NCI-H510A treated with DMSO at 0.1 percent for 48 hours (cell line): Measurements from ENCODE around the gene PRPF38A.

ENCODE experiments used
- DNase-seq: peaks from one replicate; lab custom pipeline; 2025; lab: John Stamatoyannopoulos, UW

The PRPF38A gene

DNA sequence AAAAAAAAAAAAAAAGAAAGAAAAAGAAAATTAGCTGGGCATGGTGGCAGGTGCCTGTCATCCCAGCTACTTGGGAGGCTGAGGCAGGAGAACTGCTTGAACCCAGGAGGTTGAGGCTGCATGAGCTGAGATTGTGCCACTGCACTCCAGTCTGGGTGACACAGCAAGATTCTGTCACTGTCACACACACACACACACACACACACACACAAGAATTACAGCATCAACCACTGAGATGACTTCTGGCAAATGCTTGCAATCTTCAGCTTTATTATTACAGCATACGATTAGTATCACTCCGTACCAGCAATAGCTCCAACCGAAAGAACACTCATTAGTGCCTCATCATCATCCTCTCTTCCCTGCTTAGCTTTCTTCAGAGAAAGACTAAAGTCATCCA lies 4.8 kb upstream of the PRPF38A start:
- DNase-seq: no peak

DNA sequence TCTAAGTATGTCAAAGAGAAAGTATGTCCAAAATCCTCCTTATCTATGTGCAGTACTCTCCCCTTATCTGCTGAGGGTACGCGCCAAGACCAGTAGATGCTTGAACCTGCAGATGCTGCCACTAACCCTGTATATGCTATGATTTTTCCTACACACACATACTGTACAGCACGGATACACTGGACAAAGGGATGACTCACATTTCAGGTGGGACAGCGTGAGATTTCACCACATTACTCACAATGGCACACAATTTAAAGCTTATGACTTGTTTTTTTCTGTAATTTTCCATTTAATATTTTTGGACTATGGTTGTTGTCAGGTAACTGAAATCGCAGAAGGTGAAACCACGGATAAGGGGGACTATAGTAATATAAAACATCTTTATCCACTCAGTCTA lies 4.3 kb upstream of the PRPF38A start:
- no peak for DNase-seq

DNA sequence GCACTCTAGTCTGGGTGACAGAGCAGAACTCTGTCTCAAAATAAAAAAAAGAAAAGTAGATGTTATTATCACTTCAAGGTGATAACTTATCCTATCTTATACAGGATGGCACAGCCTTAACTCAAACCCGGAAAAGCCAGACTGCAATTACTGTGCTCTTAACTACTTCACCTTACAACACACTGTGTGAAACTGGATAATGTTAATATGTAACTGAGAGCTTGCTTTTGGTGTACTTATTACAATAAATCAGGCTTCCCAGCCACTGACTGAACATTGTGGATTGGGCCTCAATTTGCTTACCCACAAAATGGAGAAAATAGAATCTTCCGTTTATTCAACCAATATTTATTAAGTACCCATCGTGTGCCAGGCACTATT lies 1.6 kb upstream of the PRPF38A start:
- no peak for DNase-seq

GRCh38 chr1:52403566-52404115 lies 761 bp upstream of the PRPF38A start:
- DNase-seq: no peak

DNA sequence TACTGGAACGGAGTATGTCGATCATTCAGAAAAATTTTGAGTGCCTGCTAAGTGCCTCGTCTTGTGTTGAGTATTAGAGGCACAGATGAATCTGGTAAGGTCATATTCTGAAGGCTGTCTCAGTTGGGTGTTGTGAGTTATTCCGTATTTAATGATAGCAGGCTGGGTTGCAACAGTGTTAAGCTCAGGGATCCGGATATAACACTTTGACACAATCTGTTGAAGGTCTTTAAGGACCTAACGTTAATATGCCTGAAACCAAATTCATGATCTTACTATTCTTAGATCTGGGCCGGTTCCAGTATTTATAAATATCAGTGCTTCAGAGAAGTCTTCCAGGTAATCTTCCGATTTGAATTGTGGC lies 555 bp downstream of the PRPF38A start:
- DNase-seq: no peak

- DNase-seq: no peak
Measured at GRCh38 chr1:52413410-52413989, 9.1 kb downstream of the PRPF38A start.

DNA sequence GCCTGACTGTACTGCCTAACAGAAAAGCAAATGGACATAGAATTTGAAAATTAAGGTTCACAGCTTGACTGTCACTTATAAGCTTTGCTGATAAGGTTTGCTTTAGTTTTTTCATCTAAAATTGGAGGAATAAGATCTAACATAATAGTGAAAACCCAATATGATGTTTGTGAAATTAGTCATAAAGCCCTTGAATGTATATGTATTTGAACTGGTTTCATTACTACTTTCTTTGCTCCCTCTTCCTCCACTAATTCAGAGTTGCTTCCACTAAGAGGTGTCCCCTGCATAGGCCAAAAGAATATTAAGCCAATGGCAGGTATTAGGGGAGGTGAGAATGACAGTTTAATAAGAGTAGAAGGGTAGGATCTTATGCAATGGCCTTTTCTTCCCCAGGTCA lies 10.5 kb downstream of the PRPF38A start:
- DNase-seq: no peak

- no peak for DNase-seq
Measured at GRCh38 chr1:52416811-52417210, 12.4 kb downstream of the PRPF38A start.

DNA sequence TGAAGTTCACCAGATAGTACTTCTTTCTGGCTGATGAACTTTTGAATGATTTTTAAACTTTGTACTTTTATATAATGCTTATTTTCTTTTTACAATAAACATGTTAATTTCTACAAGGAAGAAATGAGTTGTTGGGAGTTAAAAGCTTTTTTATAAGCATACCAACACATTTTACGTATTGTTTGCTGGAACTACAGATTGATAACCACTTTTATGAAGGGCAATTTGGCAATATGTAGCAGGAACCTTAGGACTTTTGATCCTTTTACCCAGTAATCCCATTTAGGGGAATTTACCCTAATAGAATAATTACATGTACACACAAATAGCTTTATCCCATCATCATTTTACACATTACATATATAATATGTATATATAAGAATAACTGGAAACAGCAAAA lies 16.3 kb downstream of the PRPF38A start:
- no peak for DNase-seq

DNA sequence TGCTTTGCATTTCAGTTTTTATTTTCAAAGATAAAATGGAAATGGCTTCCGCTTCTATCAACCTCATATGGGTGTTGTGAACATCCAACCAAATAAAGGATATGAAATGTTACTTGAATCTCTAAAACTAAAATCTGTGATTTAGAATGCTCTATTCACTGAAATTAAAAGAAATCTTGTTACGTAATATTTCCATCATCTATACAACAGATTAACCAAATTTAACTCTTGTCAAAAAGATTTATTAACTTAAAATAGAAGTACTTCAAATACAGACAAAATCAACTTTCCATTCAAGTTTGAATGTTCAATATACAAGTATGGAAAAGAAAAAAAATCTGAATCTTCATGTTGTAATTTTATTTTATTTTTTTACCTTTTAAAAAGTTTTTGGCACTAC lies 18.7 kb downstream of the PRPF38A start:
- no peak for DNase-seq

GRCh38 chr1:52423771-52424170 lies 19.4 kb downstream of the PRPF38A start:
- DNase-seq: no peak

- no peak for DNase-seq
Measured at GRCh38 chr1:52424231-52424636, 19.8 kb downstream of the PRPF38A start.

GRCh38 chr1:52424813-52425212 lies 20.4 kb downstream of the PRPF38A start:
- DNase-seq: no peak

DNA sequence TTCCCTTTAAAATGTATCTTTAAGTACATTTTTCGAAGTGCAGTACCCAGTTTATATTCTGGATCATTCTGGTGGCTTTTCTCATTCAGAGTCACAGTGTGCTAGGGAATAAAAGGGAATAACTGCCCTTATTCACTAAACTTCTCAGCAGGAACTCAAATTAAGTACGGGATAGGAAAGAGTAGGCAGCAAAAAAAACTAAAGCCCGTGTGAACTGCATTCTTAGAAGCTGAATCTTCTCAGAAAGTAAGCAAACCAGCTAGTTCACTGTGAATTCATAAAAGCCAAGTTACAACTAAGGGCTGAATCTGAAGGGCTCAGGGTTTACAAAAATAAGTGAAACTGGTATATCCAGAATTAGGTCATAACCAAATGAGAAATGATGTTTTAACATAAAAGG lies 22.0 kb downstream of the PRPF38A start:
- no peak for DNase-seq

GRCh38 chr1:52427152-52427551 lies 22.8 kb downstream of the PRPF38A start:
- DNase-seq: no peak

GRCh38 chr1:52432807-52433206 lies 28.4 kb downstream of the PRPF38A start:
- no peak for DNase-seq

- no peak for DNase-seq
Measured at GRCh38 chr1:52435211-52435610, 30.8 kb downstream of the PRPF38A start.

- no peak for DNase-seq
Measured at GRCh38 chr1:52435650-52436049, 31.2 kb downstream of the PRPF38A start.

GRCh38 chr1:52436817-52437216 lies 32.4 kb downstream of the PRPF38A start:
- no peak for DNase-seq

DNA sequence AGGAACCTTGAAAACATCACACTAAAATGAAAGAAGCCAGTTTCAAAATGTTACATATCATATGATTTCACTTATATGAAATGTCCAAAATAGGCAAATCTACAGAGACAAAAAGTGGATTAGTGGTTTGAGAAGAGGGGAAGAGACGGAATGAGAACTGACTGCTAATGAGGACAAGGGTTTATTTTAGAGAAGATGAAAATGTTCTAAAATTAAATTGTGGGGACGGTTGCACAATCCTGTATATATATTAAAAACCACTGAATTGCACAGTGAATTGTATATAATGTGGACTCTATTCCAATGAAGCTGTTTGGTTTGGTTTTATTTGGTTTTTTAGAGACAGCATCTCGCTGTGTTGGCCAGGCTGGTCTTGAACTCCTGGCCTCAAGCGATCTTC lies 35.6 kb downstream of the PRPF38A start:
- no peak for DNase-seq

DNA sequence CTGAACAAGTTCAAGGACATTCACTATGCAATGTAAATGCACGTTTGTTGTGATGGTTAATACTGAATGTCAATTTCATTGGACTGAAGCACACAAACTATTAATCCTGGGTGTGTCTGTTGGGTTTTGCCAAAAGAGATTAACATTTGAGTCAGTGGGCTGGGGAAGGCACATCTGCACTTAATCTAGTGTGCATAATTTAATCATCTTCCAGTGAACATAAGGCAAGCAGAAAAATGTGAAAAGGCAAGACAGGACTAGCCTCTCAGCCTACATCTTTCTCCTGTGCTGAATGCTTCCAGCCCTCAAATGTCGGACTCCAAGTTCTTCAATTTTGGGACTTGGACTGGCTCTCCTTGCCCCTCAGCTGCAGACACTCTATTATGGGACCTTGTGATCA lies 40.1 kb downstream of the PRPF38A start:
- DNase-seq: no peak

DNA sequence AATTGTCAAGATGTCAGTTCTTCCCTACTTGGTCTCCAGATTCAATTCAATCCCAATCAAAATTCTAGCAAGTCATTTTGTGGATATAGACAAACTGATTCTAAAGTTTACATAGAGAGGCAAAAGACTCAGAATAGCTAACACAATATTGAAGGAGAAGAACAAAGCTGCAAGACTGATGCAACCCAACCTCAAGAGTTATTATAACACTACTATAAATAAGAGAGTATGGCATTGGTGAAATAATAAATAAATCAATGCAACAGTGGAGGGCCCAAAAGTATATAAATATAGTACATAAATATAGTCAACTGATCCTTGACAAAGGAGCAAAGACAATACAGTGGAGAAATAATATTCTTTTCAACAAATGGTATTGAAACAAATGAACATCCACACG lies 49.7 kb downstream of the PRPF38A start:
- DNase-seq: no peak

DNA sequence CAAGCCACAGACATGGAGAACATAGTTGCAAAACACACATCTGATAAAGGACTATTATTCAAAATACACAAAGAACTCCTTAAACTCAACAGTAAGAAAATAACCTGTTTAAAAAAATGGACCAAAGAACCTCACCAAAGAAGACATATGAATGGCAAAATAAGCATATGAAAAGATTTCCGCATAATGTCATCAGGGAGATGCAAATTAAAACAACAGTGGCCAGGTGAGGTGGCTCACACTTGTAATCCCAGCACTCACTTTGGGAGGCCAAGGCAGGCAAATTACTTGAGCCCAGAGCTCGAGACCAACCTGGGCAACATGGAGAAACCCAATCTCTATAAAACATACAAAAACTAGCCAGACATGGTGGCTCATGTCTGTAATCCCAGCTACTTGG lies 50.4 kb downstream of the PRPF38A start:
- DNase-seq: no peak

GRCh38 chr1:52455686-52456085 lies 51.3 kb downstream of the PRPF38A start:
- DNase-seq: no peak

DNA sequence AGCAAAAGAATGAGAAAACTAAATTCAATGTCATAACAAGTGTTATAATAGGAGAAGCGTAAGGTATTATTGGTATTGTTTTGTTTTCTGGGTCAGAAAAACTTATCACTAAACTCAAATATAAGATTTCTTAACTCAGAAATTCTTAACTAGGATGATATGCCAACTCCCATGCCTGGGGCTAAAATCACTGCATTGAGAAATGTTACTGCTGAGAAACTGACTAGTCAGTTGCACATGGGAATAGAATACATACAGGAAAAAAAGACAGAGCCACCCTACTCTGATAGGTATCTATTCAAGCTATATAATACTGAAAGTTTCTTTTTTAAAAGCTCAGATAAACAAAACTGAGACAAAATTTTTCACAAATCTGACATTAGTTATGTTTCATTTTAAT lies 56.3 kb downstream of the PRPF38A start:
- DNase-seq: no peak
